Measurements from ENCODE around the gene MYOM1.

DNA sequence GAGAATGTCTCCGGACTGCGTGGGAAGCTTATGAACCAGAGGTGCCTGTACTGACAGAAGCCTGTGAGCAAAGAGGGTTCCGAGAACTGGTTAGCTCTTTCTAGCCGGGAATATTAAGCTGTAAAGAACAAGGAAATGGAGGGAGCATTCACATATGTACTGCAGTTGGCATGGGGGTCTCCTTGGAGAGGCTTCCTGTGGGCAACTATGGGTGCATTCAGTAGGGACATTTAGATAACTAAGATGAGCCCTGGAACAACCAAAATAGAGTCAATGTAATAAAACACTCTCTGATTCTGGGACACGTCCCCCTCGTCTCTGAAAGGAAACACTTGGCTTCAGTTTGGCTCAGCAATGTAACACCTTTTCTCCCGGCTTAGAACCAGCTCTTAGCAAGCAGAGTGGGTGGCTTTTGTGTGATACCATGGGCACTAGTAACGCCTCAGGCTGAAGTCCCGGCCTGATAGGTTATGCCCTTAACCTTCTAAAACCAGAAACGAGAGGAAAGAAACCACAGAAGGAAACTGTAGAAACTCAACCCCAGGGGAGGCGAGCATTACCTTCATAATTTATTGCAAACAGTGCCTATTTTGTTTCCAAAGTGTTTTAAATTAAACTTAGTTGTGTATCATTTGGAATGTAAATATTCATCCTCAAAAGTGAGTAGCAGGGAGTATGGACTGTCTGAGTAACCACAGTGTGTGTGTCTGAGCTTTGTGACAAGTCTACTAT lies 158.0 kb downstream of the MYOM1 start:
- TF ChIP-seq, protein P1, sequence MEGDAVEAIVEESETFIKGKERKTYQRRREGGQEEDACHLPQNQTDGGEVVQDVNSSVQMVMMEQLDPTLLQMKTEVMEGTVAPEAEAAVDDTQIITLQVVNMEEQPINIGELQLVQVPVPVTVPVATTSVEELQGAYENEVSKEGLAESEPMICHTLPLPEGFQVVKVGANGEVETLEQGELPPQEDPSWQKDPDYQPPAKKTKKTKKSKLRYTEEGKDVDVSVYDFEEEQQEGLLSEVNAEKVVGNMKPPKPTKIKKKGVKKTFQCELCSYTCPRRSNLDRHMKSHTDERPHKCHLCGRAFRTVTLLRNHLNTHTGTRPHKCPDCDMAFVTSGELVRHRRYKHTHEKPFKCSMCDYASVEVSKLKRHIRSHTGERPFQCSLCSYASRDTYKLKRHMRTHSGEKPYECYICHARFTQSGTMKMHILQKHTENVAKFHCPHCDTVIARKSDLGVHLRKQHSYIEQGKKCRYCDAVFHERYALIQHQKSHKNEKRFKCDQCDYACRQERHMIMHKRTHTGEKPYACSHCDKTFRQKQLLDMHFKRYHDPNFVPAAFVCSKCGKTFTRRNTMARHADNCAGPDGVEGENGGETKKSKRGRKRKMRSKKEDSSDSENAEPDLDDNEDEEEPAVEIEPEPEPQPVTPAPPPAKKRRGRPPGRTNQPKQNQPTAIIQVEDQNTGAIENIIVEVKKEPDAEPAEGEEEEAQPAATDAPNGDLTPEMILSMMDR (IDR thresholded peaks at IDR 0.05) = no peak
- TF ChIP-seq POLR2AphosphoS5 (IDR thresholded peaks at IDR 0.05) (no peak), EP300 (IDR thresholded peaks at IDR 0.05) (no peak)

Data from sigmoid colon (tissue), 4 donors.